ENCODE data around the gene B4GALNT2. TPM values are rescaled to one million over a fixed set of nuclear protein-coding genes. Genes with fewer than 3 reads are reported as not detected.

The B4GALNT2 gene
- total and polyA plus RNA-seq, 2 of the 8 experiments (the other 6 are each of a cell fraction or from before 2014, with no cell fraction given) = not detected

GRCh38 chr17:49086649-49087048 lies 45.9 kb upstream of the B4GALNT2 start (continued):
- no peak for TF ChIP-seq CHD7 (IDR thresholded peaks at IDR 0.05; ENCODE audit: insufficient replicate concordance, low read length)
- TF ChIP-seq CEBPB (IDR thresholded peaks at IDR 0.05; ENCODE audit: low read depth, low read length) = no peak
- TF ChIP-seq NRF1 (IDR thresholded peaks at IDR 0.05; ENCODE audit: low read depth, low read length) = no peak
- no peak for TF ChIP-seq TCF12 (IDR thresholded peaks at IDR 0.05; ENCODE audit: low read depth, low read length)
- no peak for TF ChIP-seq GTF2F1 (IDR thresholded peaks at IDR 0.05; ENCODE audit: borderline replicate concordance, low read depth, low read length)
- no peak for TF ChIP-seq SUZ12 (IDR thresholded peaks at IDR 0.05; ENCODE audit: low read length)
- no peak for TF ChIP-seq EGR1 (IDR thresholded peaks at IDR 0.05; ENCODE audit: borderline replicate concordance, low read depth, low read length)
- no peak for TF ChIP-seq SP2 (IDR thresholded peaks at IDR 0.05; ENCODE audit: low read length)
- no peak for TF ChIP-seq MAFK (IDR thresholded peaks at IDR 0.05; ENCODE audit: low read depth, low read length)
- no peak for TF ChIP-seq YY1 (IDR thresholded peaks at IDR 0.05; ENCODE audit: low read depth, low read length)
